HG02973 (cell line): Measurements from ENCODE around the gene UTS2B.

Experiments used
- ATAC-seq: cut with Tn5 transposase; IDR thresholded peaks from one replicate; pipeline ENCODE4 v1.9.1; 2021; ENCODE audit warnings: moderate library complexity; ENCODE audit not compliant: unreplicated experiment

Gene UTS2B

DNA sequence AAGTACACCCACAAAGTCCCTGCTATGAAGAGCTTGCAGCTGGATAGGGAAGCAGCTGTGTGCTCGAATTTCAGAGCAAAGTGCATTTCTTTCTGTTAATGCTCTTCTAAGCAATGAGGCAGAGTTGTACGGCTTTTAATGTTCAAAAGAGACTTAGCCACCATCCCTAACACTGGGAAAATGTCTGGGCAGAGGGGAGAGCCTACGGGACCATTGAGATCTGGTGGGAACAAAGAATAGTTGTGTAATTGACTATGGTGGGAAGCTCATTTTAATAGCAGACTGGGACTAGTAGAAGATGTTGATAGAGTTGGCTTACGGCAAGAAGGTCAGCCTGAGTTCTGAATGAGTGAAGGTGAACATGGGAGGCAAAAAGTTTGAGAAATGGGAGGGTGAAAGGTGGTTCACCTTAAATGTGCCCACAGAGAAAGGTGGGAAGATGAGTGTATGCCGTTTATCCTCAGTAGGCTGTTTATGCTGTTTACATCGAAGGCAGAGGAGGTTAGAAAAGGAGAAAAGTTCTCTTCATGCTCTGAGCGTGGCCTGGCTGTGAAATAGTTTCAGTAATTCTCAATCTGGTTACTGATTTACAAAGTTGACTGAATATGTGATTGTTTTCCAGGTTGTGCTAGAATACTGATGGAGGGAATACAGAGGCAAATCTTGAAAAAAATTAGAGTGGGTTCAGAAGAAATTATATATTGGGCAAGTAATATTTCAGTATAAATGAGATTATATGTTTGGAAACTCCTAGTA lies 22.9 kb upstream of the UTS2B start:
- no peak for ATAC-seq

- ATAC-seq = no peak
Observed at GRCh38 chr3:191352014-191352413, 21.7 kb upstream of the UTS2B start.

- ATAC-seq = no peak
Observed at GRCh38 chr3:191350396-191351090, 20.2 kb upstream of the UTS2B start.

DNA sequence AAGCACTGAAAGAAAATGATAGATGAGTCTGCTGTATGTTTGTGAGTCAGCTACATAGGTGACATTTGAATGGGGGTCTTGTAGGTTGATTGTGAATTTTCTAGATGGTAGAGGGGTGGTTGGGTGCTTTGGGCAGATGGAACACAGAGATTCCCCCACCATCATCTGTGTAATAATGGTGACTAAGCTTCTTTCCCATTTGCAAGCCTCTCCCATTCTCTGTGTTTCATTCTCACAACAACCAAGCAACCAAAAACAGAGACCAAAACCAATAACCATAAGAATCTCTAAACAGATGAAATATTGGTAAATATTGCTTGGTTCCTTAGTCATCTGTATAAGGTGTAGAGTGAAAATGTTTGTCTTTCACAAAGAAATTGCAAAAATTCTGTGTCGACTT lies 17.8 kb upstream of the UTS2B start:
- ATAC-seq = no peak

DNA sequence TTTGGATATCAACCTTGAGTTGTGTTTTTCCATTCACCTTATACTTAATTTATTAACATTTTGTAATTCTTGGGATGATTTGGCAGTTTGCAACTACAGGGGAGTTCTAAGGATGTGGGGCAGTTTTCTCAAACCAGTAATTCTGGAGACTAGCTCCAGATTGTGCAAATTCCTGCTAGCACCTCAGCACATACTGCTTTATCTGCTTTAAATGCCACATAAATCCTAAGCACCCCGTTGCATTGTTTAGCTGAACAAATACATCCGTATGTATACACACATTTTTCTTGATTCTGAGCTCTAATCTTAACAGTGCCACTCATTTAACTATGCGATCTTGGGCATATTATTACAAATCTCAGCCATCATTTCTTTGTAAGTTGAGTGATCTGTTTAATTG lies 16.9 kb upstream of the UTS2B start:
- ATAC-seq = no peak

DNA sequence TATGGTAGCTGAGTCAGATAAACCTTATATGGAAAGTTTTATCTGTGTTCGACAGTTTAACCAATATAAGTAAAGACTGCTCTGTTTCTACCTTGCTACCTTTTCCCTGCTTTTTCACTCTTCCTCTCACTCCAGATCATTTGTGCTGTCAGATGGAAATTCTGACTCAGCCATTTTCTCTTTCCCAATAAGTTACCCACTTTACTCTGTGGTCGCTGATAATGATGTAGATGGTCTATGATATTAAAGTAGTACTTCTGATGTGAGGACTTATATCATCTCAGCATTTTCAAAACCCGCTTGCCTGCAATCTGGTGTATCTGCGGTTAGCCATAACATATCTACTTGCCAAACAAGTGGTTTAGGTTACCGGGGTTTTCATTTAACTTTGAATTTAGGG lies 15.0 kb upstream of the UTS2B start:
- ATAC-seq = no peak

- ATAC-seq = no peak
Observed at GRCh38 chr3:191343913-191344312, 13.6 kb upstream of the UTS2B start.

DNA sequence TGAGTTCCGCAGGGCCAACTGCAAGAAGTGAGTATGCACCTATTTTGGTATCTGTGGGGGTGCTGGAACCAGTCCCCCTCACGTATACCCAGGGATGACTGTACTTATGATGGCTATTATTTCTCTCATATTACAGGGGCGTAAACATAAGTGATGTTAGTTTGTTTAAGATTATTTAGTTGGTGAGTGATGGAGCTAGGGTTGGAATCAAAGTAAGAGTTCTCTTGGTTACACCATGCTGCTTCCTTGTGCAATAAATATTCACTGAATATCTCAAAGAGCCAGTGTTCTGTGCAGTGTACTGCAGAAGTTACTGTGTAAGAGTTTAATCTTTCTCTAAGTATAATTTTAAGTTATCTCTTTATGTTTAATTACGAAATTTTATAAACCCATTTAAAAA lies 12.8 kb upstream of the UTS2B start:
- ATAC-seq = no peak

GRCh38 chr3:191342411-191342810 lies 12.1 kb upstream of the UTS2B start:
- ATAC-seq = no peak

DNA sequence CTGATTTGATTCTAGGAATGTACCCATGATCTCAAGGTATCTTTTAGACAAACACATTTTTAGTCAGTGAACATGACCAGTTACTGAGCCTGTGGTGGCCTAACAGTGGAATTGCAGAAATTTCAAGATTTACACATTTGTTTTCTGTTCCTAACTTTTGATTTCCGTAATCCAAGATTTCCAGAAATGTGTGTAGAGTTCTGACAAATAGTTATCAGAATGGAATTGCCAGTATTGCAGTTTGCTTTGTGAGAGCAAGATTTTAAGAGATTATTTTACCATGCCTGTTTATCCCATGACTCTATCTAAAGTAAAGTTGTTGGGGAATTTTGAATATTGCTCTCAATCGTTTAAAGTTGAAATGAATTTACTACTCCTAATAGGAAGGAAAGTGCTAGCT lies 11.7 kb upstream of the UTS2B start:
- no peak for ATAC-seq

DNA sequence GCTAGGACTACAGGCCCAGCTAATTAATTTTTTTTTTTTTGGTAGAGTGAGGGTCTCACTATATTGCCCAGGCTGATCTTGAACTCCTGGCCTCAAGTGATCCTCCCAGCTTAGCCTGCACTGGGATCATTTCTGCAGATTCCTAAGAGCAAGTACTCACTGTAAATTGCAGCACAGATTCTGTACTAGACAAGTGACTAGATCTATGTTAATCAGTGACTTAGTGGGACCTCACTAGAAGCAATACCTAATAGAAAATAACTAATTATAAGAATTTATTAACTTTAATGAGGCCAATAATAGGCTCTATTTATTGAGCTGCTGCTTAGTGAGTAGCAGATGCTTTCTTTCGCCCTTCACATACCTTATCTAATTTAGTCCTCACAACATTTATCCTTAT lies 10.6 kb upstream of the UTS2B start:
- peak; percentile 42 for ATAC-seq

DNA sequence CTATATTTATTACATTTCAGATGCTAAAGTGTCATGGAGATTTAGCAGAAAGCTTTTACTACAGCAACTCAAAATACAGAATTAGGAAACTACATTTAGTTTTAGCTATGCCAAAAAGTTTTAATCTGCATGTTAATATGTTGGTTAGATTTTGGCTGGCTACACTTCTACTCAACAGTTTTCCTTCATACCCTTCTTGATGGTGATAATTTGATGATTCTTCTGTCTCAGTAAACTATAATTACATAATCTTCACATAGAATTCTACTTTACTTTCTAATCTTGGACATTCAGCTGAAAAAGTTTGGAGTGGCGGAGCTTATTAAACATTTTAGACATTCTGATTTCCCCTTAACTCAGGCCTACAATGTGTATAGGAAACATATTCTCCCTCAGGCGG lies 10.0 kb upstream of the UTS2B start:
- no peak for ATAC-seq

- ATAC-seq = no peak
Observed at GRCh38 chr3:191339316-191339917, 9.1 kb upstream of the UTS2B start.

- ATAC-seq = no peak
Observed at GRCh38 chr3:191338177-191338488, 7.8 kb upstream of the UTS2B start.

DNA sequence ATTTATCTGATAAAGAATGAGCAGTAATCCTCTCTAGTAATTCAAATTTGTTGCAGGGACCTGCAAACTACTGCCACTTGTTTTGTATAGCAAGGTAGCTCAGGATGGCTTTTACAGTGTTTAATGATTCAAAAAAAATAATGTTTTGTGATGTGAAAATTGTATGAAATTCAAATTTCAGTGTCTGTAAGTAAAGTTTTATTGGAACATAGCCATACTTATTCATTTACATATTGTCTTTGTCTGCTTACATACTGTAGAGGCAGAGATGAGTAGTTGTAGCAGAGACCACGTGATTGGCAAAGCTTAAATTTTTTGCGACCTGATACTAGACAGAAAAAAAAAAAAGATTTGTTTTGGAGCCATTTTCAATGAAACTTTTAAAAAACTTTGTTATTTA lies 6.5 kb upstream of the UTS2B start:
- no peak for ATAC-seq

- no peak for ATAC-seq
Observed at GRCh38 chr3:191334346-191334893, 4.1 kb upstream of the UTS2B start.

GRCh38 chr3:191333298-191333880 lies 3.1 kb upstream of the UTS2B start:
- ATAC-seq = no peak

- ATAC-seq = no peak
Observed at GRCh38 chr3:191331388-191331787, 1.1 kb upstream of the UTS2B start.

GRCh38 chr3:191330530-191331048 lies 263 bp upstream of the UTS2B start:
- ATAC-seq = no peak

- ATAC-seq = peak; percentile 74
Observed at GRCh38 chr3:191328962-191329653, 1.2 kb downstream of the UTS2B start, which contains the start of gene CCDC50. Gene CCDC50 (plus strand): TSS chr3:191329394. CDS start chr3:191329675, 281 bp downstream.
